Liver (tissue), 2 donors: ENCODE data around the gene ITFG1.
"Not testable (repeated sequence)": the region's sequence is repeated elsewhere in the genome, so short reads cannot be mapped to it uniquely, and the experiment has no call there.

ENCODE experiments used
- YY1 ChIP-seq: IDR thresholded peaks from 2 replicates; pipeline ENCODE4 v1.6.1; 2016; ENCODE audit warnings: antibody characterized with exemption, mild to moderate bottlenecking
- TF ChIP-seq, protein P1 (sequence below): IDR thresholded peaks from 2 replicates; pipeline ENCODE4 v1.6.1; 2016; ENCODE audit warnings: antibody characterized with exemption
- TF ChIP-seq, protein P2 (sequence below): fragments of 150-350 bp; IDR thresholded peaks from 2 replicates; pipeline ENCODE4 v1.5.1; 2017; ENCODE audit warnings: improper control_type of control experiment, low read depth, low read length; ENCODE audit not compliant: missing input control
- donor health status: healthy.

DNA sequence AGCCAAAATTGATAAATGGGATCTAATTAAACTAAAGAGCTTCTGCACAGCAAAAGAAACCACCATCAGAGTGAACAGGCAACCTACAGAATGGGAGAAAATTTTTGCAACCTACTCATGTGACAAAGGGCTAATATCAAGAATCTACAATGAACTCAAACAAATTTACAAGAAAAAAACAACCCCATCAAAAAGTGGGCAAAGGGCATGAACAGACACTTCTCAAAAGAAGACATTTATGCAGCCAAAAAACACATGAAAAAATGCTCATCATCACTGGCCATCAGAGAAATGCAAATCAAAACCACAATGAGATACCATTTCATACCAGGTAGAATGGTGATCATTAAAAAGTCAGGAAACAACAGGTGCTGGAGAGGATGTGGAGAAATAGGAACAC, 18.0 kb downstream of the ITFG1 start:
- TF ChIP-seq, protein P1, sequence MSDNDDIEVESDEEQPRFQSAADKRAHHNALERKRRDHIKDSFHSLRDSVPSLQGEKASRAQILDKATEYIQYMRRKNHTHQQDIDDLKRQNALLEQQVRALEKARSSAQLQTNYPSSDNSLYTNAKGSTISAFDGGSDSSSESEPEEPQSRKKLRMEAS, result not testable (repeated sequence)
- TF ChIP-seq, protein P2, sequence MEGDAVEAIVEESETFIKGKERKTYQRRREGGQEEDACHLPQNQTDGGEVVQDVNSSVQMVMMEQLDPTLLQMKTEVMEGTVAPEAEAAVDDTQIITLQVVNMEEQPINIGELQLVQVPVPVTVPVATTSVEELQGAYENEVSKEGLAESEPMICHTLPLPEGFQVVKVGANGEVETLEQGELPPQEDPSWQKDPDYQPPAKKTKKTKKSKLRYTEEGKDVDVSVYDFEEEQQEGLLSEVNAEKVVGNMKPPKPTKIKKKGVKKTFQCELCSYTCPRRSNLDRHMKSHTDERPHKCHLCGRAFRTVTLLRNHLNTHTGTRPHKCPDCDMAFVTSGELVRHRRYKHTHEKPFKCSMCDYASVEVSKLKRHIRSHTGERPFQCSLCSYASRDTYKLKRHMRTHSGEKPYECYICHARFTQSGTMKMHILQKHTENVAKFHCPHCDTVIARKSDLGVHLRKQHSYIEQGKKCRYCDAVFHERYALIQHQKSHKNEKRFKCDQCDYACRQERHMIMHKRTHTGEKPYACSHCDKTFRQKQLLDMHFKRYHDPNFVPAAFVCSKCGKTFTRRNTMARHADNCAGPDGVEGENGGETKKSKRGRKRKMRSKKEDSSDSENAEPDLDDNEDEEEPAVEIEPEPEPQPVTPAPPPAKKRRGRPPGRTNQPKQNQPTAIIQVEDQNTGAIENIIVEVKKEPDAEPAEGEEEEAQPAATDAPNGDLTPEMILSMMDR, result not testable (repeated sequence)
- TF ChIP-seq YY1, result not testable (repeated sequence)
